ENCODE measurements around the gene IL5.

IL5 gene

DNA sequence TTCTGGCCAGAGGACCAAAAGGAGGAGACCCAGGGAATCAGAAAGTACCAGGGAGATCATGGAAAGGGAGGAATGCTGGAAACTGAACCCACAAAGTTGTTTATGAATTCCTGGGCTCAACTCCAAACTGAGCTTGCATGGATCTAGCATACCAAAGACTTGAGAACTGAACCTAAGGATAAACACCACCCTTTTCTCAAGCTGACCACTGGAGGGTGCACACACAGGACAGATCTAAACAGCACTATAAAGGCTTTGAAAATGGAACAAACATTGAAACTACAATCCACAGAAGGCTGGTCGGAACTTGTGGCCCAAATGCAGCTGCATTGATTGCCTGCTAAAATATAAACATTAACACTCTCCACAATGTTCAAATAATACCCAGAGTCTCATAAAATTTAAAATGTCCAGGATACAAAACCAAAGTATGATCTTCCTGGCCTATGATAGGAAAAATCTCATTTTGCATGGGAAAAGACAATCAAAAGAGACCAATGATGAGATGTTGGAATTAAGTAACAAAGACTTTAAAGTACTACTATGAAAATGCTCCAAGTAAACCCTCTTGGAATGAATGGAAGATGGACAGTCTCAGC is 37.1 kb downstream of the IL5 start:
- TF ChIP-seq, protein P1, sequence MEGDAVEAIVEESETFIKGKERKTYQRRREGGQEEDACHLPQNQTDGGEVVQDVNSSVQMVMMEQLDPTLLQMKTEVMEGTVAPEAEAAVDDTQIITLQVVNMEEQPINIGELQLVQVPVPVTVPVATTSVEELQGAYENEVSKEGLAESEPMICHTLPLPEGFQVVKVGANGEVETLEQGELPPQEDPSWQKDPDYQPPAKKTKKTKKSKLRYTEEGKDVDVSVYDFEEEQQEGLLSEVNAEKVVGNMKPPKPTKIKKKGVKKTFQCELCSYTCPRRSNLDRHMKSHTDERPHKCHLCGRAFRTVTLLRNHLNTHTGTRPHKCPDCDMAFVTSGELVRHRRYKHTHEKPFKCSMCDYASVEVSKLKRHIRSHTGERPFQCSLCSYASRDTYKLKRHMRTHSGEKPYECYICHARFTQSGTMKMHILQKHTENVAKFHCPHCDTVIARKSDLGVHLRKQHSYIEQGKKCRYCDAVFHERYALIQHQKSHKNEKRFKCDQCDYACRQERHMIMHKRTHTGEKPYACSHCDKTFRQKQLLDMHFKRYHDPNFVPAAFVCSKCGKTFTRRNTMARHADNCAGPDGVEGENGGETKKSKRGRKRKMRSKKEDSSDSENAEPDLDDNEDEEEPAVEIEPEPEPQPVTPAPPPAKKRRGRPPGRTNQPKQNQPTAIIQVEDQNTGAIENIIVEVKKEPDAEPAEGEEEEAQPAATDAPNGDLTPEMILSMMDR (IDR thresholded peaks at IDR 0.05; ENCODE audit: unreplicated experiment in 3 of 3), result peak; percentile 52 to 56 (median 56)
- Mint-ChIP-seq H3K4me1 (peaks cover 7% of the 10 kb centered on the region), H3K27ac (peak overlapping the region in 1 of 3 experiments; percentile 61), H3K36me3 (ENCODE audit: low read depth) (no peaks in the 10 kb centered on the region), H3K4me3 (no peak overlapping the region), H3K9me3 (peaks cover 14% of the 10 kb centered on the region), H3K27me3 (ENCODE audit: low read depth) (no peaks in the 10 kb centered on the region)

DNA sequence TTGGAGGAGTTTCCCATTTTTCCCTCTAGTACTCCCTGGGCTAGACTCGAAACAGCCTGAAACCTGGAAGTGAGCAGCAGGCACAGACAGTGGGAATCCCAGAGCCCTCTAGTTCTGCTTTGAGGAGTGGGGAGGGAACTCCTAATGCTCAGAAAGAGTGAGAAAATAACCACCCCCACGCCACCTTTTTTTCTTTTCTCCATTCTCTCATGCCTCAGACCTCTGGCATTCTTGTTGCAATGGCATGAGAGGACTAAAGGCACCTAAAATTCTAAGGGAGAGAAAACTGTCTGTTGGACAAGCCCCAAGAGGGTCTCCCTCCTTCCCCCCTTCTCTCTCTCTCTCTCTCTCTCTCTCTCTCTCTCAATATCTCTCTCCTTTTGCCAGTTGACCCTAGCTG is 37.7 kb downstream of the IL5 start:
- H3K36me3 Mint-ChIP-seq (ENCODE audit: low read depth), result no peaks in the 10 kb centered on the region
- H3K4me1 Mint-ChIP-seq, result peaks cover 7% of the 10 kb centered on the region
- peaks cover 13% of the 10 kb centered on the region for H3K9me3 Mint-ChIP-seq
- H3K4me3 Mint-ChIP-seq, result no peak overlapping the region
- peak overlapping the region in 1 of 3 experiments; percentile 61 for H3K27ac Mint-ChIP-seq
- TF ChIP-seq, protein P1 (IDR thresholded peaks at IDR 0.05; ENCODE audit: unreplicated experiment in 3 of 3), result no peak
- H3K27me3 Mint-ChIP-seq (ENCODE audit: low read depth), result no peaks in the 10 kb centered on the region

DNA sequence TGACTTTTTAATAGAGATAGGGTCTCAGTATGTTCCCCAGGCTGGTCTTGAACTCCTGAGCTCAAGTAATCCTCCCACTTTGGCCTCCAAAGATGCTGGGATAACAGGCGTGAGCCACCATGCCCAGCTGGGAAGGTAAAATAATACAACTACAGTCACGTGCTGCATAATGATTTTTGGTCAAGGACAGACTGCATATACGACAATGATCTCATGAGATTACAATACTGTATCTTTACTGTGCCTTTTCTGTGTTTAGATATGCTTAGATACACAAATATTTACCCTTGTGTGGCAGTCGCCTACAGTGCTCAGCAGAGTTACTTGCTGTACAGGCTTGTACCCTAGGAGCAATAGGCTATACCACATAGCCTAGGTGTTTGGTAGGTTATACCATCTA is 38.6 kb downstream of the IL5 start:
- TF ChIP-seq, protein P1 (IDR thresholded peaks at IDR 0.05; ENCODE audit: unreplicated experiment in 3 of 3), result no peak
- Mint-ChIP-seq H3K27me3 (ENCODE audit: low read depth) (no peaks in the 10 kb centered on the region), H3K4me1 (peaks cover 7% of the 10 kb centered on the region), H3K36me3 (ENCODE audit: low read depth) (no peaks in the 10 kb centered on the region), H3K27ac (no peak overlapping the region), H3K9me3 (peaks cover 6% of the 10 kb centered on the region), H3K4me3 (no peak overlapping the region)

DNA sequence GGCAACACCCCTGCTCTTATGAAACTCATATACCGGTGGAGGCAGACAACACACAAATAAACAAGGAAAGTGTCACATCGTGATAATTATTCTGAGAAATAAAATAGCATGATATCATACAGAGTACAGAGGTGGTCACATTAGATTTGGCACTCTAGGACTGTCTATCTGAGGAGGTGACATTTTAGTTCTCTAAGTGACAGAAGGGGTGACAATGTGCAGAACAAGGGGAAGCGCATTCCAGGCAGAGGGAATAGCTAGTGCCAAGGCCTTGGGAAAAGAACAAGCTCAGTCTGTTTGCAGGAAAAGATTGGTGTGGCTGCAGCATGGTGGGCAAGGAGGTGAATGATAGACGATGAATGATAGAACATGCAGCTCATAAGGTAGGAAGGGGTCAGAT is 40.1 kb downstream of the IL5 start:
- H3K4me1 Mint-ChIP-seq, result peaks cover 7% of the 10 kb centered on the region

DNA sequence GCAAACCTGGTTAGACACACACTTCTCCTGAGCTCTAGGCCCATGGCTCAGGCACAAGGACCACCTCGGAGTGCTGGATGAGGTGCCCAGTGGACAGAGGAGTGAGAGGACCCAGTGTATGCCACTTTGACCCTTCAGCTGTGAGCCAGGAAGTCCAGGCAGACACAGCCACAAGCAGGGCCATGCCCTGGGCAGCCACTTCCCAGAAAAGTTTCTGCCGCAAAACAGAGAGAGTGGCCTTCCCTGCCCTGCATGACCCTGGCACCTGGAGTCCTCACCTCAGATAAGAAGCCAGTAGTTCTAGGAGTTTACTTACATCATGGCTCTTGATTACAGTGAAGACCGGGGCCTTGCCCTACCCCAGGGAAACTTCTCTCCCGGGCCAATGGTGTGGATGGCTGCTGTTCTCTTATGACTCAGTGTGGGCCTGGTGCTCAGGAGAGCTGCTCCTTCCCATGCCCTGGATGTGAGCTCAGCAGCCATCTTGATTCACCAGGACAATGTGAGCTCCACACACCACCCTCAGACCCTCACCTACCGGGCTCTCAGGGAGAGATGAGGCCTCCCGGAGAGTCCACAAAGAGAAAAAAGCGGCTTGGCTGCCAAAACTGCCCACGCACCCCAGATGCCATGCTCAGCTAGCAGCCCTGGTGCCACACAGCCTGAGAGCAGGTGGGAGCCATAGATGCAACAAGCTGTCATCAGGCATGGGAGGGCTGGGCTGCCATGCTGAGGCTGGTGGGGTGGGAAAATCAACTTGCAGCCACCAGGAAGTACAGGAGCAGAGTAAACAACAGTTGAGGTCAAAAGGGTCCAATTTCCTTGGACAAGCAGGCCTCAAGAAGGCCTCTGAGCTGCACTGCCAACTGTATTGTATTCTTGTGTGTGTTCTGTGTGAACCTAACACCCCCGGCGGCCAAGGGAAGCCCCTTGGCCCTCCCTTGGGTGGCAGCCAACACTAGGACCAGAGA is 41.1 kb downstream of the IL5 start:
- Mint-ChIP-seq H3K4me1 (peaks cover 11% of the 10 kb centered on the region), H3K4me3 (no peak overlapping the region), H3K27ac (peak overlapping the region in 1 of 3 experiments; percentile 20), H3K36me3 (ENCODE audit: low read depth) (no peaks in the 10 kb centered on the region), H3K27me3 (ENCODE audit: low read depth) (peaks cover 3% of the 10 kb centered on the region), H3K9me3 (no peaks in the 10 kb centered on the region)
- TF ChIP-seq, protein P1 (IDR thresholded peaks at IDR 0.05; ENCODE audit: unreplicated experiment in 3 of 3), result no peak

More for the DNA sequence above, 40.1 kb downstream of the IL5 start:
- Mint-ChIP-seq H3K9me3 (peaks cover 3% of the 10 kb centered on the region), H3K4me3 (no peak overlapping the region), H3K27me3 (ENCODE audit: low read depth) (no peaks in the 10 kb centered on the region), H3K27ac (peak overlapping the region in 1 of 3 experiments; percentile 20), H3K36me3 (ENCODE audit: low read depth) (no peaks in the 10 kb centered on the region)
- TF ChIP-seq, protein P1 (IDR thresholded peaks at IDR 0.05; ENCODE audit: unreplicated experiment in 3 of 3), result no peak
